ENCODE data around the gene PLEKHM2. TPM values are rescaled to one million over a fixed set of nuclear protein-coding genes. Genes with fewer than 3 reads are reported as not detected.

The PLEKHM2 gene
- total RNA-seq, 2 experiments from 2014 or later = 55.4 to 58.8 TPM

DNA sequence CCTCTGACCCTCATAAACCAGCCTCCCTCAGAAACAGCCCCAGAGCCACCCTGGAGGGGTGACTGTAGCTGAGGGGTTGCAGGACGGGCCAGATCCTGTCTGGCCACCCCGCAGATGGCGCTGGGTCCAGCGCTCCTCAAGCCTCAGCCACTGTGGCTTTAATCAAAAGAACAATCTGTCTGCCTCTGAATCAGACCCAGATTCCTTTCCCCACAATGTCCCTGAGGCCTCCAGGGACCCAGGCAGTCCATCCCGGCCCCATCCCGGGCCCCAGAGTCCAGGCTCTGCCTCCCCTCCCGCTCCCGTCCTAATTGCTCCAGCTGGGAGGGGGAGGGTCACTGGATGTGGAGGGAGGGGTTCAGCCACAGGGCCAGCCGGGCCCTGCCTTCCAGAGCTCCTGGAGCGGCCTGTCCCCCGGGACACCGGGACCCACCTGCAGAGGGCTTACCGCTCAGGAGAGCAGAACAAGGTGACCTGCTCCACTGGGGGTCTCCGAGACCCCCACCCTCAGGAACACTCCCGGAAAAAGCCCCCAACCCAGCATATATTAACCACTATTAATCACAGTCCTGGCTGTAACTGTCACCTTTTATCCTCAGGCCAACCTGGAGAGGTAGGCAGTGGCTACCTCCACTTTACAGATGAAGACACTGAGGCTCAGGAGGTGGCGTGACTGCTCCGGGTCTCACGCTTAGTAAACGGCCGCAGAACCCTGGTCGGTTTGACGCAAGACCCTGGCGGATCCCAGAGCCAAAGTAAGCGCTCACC, 73.6 kb downstream of the PLEKHM2 start:
- H3K27ac Mint-ChIP-seq = no peak overlapping the region
- peaks cover 55% of the 10 kb centered on the region for H3K27me3 Mint-ChIP-seq
- no peaks in the 10 kb centered on the region for H3K9me3 Mint-ChIP-seq
- CTCF ChIA-PET = no interaction called here
- no peaks in the 10 kb centered on the region for H3K36me3 Mint-ChIP-seq (ENCODE audit: low read depth)
- DNase-seq = no peak
- peaks cover 11% of the 10 kb centered on the region for H3K4me1 Mint-ChIP-seq
- H3K4me3 Mint-ChIP-seq = no peak overlapping the region
- POLR2A ChIA-PET = no interaction called here

DNA sequence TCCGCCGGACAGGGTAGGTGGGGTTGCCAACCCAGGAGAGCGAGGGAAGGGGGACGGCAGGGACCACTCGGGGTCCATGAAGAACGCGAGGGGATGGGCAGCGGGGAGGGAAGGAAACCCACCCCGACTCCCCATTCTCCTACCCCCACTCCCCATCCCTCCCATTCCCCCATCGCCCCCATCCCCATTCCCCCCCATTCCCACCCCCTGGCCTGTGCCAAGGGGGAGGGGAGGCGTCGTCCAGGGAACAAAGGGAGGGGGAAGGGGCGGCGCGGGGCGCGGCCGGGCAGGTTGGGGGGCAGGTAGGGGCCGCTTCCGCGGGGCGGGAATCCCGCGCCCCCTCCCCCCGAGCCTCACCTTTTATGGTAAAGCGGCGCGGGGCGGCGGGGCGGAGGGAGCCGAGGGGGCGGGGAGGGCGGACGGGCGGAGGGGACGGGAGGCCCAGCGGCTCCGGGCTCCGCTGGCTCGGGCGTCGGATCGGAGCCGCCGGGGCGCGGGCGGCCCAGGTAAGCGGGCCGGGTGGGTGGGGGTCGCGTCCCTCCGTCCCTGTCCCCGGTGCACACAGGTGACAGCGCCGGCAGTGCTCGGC, 74.3 kb downstream of the PLEKHM2 start, which contains the start of gene FBLIM1:
FBLIM1 (plus strand) TSS at position 453 of the 589 bp plus-strand sequence. CDS start 6,189 bp downstream, outside the sequence.
- Mint-ChIP-seq H3K4me1 (peaks cover 11% of the 10 kb centered on the region), H3K4me3 (no peak within 1 kb of the TSS), H3K9me3 (no peaks in the 10 kb centered on the region), H3K27ac (no peak within 1 kb of the TSS), H3K36me3 (ENCODE audit: low read depth) (no peaks in the 10 kb centered on the region), H3K27me3 (peaks cover 55% of the 10 kb centered on the region)
- ChIA-PET POLR2A (no interaction called here), CTCF (no interaction called here)
- no peak for DNase-seq

DNA sequence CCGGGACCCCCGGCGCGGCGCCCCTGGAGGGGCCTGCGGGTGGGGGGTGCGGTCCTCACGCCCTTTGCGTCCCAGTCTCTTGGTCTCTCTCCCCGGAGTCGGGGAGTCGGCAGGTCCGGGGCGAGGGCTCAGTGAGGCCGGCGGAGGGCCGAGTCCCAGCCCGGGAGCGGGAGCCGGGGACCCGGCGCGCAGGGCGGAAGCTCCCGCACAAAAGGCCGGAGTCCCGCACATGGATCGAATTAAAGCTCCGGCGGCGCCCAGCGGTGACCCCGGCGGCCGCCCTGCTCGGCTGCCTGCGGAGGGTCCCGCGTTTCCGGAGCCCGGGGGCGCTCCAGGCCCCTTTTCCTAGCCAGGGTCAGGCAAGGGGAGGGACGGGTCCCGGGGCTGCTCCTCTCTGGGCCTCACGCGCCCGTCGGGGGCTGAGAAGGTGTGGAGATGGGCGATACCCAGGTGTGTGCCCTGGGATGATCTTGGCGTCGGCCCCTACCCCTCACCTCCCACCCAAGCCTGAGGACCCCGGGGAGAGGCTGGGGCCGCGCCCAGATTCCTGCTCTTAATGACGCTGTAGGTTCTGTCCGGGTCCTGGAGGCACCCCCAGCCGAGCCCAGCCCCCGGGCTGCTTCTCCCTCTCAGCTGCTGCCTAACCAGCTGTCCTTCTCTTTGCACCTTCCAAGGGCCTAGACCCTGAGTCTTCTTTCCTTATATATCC, 75.0 kb downstream of the PLEKHM2 start:
- no peak for DNase-seq
- ChIA-PET POLR2A (no interaction called here), CTCF (no interaction called here)
- no peak overlapping the region for H3K4me3 Mint-ChIP-seq
- H3K27ac Mint-ChIP-seq = no peak overlapping the region
- peaks cover 11% of the 10 kb centered on the region for H3K4me1 Mint-ChIP-seq
- no peaks in the 10 kb centered on the region for H3K36me3 Mint-ChIP-seq (ENCODE audit: low read depth)
- no peaks in the 10 kb centered on the region for H3K9me3 Mint-ChIP-seq
- H3K27me3 Mint-ChIP-seq = peaks cover 57% of the 10 kb centered on the region

DNA sequence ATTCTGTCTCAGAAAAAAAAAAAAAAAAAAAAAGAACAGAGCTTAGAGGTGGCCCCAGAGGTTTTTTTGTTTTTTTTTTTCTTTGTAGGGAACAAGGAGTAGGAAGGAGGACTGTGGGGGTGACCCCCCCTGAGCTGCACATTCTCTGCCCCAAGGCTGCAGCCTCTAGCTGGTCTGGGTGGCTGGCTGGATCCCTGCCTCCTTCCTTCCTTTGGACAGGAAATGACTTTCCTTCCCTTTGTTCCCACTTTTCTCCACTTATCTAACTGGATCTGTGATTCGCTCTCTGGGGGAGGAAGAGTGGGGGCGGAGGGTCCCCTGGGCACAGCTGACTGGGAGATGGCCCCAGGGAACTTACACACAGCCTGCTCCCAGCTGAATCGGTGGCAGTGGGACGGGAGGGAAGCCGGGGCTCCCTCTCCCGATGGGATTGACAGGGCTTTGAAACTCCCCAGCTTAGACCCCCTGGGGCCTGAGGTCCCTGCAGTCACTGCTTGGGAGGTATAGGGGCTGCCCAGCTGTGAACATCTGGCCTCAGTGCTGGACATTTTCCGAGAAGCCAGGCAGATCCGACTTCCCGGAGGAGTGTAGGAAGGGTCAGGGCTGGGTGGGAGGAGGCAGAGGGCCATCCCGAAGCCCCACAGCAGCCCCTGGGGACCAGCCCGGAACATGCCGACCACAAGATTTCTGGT, 76.5 kb downstream of the PLEKHM2 start:
- ChIA-PET CTCF (no interaction called here), POLR2A (no interaction called here)
- Mint-ChIP-seq H3K9me3 (no peaks in the 10 kb centered on the region), H3K4me3 (no peak overlapping the region), H3K36me3 (ENCODE audit: low read depth) (no peaks in the 10 kb centered on the region), H3K27me3 (peaks cover 52% of the 10 kb centered on the region), H3K27ac (no peak overlapping the region), H3K4me1 (peaks cover 10% of the 10 kb centered on the region)
- DNase-seq = no peak

DNA sequence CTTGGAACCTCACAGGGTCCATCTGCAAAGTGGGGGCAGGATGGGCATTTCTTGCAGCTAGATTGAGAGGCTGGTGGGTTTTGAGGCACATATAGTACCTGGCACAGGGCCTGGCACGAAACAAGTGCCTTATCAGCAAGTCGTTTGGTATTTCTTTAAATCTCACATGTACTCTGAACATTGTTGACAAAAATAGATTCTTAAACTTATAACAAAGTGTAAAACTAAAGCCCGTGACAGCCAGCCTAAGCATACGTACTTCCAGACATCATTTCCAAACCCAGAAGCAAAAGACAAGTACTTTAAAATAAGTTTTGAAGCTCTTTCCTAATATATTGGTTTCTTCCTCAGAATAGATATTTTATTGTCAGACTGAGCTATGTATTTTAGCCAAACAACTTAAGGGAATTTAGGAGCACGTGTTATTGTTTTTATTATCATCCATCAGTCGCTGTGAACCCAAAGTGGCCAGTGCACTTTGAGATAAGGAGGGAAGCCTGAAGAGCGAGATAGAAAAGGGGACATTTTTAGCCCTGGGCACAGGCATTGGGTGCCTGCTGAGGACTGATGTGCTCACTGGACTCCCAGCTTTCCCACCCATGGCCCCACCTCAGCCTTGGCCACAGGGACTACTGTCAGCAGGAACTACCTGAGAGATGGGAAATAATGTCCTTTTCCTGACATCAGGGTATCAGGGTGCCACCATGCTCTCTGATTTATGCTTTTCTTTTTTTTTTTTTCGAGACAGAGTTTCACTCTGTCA, 77.4 kb downstream of the PLEKHM2 start:
- no peak for DNase-seq
- CTCF ChIA-PET = no interaction called here
- Mint-ChIP-seq H3K27me3 (peaks cover 46% of the 10 kb centered on the region), H3K27ac (no peak overlapping the region), H3K36me3 (ENCODE audit: low read depth) (no peaks in the 10 kb centered on the region), H3K9me3 (no peaks in the 10 kb centered on the region), H3K4me3 (no peak overlapping the region), H3K4me1 (peaks cover 5% of the 10 kb centered on the region)
- POLR2A ChIA-PET = no interaction called here

DNA sequence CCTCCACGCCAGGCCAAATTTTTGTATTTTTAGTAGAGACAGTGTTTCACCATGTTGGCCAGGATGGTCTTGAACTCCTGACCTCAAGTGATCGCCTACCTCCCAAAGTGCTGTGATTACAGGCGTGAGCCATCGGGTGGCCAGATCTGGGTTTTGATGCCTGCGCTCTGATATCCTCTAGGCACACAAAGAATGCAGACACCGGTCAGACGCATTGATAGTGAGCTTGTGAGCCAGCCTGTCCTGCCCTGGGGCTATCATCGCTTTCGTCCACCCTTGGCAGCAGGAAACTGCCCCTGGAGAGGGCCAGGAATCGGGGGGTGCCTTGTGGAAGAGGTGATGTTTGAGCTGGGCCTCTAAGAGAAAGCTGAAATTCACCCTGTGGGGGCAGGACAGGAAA, 78.4 kb downstream of the PLEKHM2 start:
- ChIA-PET CTCF (interaction anchor here (0.8 kb wide), 1 partner anchor 23 kb away, joined by 4 read pairs; no protein-coding TSS in a partner anchor), POLR2A (no interaction called here)
- H3K4me3 Mint-ChIP-seq = no peak overlapping the region
- DNase-seq = no peak
- peaks cover 36% of the 10 kb centered on the region for H3K27me3 Mint-ChIP-seq
- H3K4me1 Mint-ChIP-seq = peaks cover 2% of the 10 kb centered on the region
- H3K36me3 Mint-ChIP-seq (ENCODE audit: low read depth) = no peaks in the 10 kb centered on the region
- no peak overlapping the region for H3K27ac Mint-ChIP-seq
- no peaks in the 10 kb centered on the region for H3K9me3 Mint-ChIP-seq

DNA sequence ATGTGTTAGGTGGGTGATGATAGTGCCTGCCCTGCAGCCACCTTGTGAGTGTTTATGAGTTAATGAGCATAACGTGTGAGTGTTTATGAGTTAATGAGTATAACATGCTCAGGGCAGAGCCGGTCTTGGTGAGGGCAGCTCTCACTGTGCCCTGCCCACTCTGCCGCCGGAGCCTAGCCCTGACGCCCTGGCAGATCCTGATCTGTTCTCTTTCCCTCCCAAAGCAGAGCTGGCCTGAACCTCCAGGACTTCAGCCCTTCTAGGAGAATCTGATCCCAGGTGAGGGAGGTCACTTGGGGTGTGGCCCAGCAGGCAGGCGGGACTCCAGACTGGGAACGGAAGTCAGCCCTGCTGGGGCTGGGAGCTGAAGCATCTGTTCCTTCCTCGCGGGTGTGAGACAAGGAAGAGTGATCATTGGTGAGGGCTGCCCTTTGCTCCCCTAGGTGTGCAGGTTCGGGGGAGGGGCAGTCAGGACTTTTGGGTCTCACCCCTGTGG, 80.2 kb downstream of the PLEKHM2 start:
- DNase-seq = no peak
- Mint-ChIP-seq H3K36me3 (ENCODE audit: low read depth) (no peaks in the 10 kb centered on the region), H3K9me3 (no peaks in the 10 kb centered on the region), H3K4me3 (no peak overlapping the region), H3K27me3 (peaks cover 29% of the 10 kb centered on the region), H3K4me1 (no peaks in the 10 kb centered on the region), H3K27ac (no peak overlapping the region)
- ChIA-PET CTCF (no interaction called here), POLR2A (no interaction called here)

DNA sequence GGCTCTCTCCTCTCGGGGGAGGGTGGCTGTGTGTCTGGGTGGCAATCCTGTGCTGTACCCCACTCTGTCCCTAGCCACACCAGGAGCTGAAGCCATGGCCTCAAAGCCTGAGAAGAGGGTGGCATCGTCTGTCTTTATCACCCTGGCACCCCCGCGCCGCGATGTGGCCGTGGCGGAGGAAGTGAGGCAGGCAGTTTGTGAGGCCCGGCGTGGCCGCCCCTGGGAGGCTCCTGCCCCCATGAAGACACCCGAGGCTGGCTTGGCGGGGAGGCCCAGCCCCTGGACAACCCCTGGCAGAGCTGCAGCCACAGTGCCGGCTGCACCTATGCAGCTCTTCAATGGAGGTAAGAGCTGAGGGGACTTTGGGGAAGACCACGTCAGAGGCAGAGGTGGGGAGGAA, 80.8 kb downstream of the PLEKHM2 start:
- POLR2A ChIA-PET = no interaction called here

DNA sequence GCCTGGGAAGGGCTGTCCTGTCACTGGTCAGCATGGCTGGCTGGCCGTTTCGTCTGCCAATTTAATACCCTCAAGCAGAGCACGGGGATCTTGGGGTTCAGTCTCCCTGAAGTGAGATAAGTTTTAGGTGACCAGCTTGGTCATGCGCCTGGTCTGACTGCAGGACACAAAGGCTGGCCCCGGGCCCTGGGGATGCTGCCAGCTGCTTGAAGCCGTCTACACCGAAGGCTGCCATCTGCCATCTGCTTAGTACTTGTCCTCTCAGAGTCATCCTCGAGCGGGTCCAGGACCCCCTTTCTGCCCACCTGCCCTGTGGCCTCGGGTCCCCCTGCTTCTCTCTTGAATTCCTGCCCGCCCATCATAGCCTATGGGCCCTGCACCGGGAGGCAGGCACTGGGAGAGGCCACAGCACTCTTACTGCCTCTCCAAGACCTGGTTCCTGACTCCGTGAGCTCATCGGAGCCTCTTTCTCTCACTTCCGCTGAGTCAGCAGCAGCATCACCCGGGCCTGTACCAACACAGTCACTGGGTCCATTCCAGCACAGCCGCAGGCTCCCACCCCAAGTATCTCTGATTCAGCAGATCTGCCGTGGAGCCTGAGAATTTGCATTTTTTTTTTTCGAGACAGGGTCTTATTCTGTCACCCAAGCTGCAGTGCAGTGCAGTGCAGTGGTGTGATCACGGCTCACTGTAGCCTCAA, 81.5 kb downstream of the PLEKHM2 start:
- DNase-seq = no peak
- H3K4me3 Mint-ChIP-seq = no peak overlapping the region
- no peaks in the 10 kb centered on the region for H3K9me3 Mint-ChIP-seq
- H3K36me3 Mint-ChIP-seq (ENCODE audit: low read depth) = no peaks in the 10 kb centered on the region
- H3K4me1 Mint-ChIP-seq = no peaks in the 10 kb centered on the region
- H3K27me3 Mint-ChIP-seq = peaks cover 20% of the 10 kb centered on the region
- ChIA-PET POLR2A (interaction anchor here (0.7 kb wide), 1 partner anchor 470 kb away, joined by 3 read pairs; no protein-coding TSS in a partner anchor), CTCF (interaction anchor here (0.8 kb wide), 1 partner anchor 50 kb away, joined by 5 read pairs; no protein-coding TSS in a partner anchor)
- no peak overlapping the region for H3K27ac Mint-ChIP-seq

More for the DNA sequence above, 80.8 kb downstream of the PLEKHM2 start:
- Mint-ChIP-seq H3K36me3 (ENCODE audit: low read depth) (no peaks in the 10 kb centered on the region), H3K27ac (no peak overlapping the region), H3K9me3 (no peaks in the 10 kb centered on the region), H3K4me1 (no peaks in the 10 kb centered on the region), H3K4me3 (no peak overlapping the region), H3K27me3 (peaks cover 24% of the 10 kb centered on the region)
- no peak for DNase-seq
- CTCF ChIA-PET = no interaction called here

DNA sequence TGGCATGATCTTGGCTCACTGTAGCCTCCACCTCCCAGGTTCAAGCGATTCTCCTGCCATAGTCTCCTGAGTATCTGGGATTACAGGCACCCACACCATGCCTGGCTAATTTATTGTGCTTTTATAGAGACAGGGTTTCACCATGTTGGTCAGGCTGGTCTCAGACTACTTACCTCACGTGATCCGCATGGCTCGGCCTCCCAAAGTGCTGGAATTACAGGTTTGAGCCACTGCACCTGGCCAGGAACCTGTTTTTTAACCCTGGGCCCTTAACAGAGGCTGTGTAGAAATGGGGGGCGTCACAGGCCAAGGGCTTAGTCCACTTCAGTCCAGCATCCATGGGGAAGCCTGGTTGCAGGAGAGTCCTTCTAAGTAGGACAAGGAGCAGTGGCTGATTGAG, 83.8 kb downstream of the PLEKHM2 start:
- Mint-ChIP-seq H3K4me1 (no peaks in the 10 kb centered on the region), H3K36me3 (ENCODE audit: low read depth) (no peaks in the 10 kb centered on the region), H3K27me3 (peaks cover 12% of the 10 kb centered on the region), H3K9me3 (no peaks in the 10 kb centered on the region), H3K27ac (no peak overlapping the region), H3K4me3 (no peak overlapping the region)
- POLR2A ChIA-PET = no interaction called here
- DNase-seq = no peak
- CTCF ChIA-PET = no interaction called here

DNA sequence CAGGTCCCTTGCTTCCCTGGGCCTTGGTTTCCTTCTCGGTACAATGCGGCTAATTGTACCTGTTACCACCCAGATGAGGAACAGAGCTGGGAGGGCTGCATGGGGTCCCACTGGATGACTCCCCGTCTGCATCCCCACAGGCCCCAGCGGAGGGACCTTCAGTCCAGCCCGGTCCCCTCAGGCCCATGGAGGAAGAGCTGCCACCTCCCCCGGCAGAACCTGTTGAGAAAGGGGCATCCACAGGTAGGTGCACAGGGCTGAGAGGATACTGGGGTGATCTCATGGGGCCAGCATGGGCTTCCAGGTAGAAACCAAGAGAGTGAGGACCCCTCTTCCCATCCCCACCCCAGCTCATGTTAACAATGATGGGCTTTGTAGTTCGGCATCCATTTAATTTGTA, 84.3 kb downstream of the PLEKHM2 start:
- Mint-ChIP-seq H3K4me3 (no peak overlapping the region), H3K9me3 (no peaks in the 10 kb centered on the region), H3K4me1 (no peaks in the 10 kb centered on the region), H3K27ac (no peak overlapping the region), H3K36me3 (ENCODE audit: low read depth) (no peaks in the 10 kb centered on the region), H3K27me3 (peaks cover 12% of the 10 kb centered on the region)
- CTCF ChIA-PET = interaction anchor here (1.0 kb wide), 1 partner anchor 23 kb away, joined by 3 read pairs; no protein-coding TSS in a partner anchor
- POLR2A ChIA-PET = no interaction called here
- DNase-seq = no peak

DNA sequence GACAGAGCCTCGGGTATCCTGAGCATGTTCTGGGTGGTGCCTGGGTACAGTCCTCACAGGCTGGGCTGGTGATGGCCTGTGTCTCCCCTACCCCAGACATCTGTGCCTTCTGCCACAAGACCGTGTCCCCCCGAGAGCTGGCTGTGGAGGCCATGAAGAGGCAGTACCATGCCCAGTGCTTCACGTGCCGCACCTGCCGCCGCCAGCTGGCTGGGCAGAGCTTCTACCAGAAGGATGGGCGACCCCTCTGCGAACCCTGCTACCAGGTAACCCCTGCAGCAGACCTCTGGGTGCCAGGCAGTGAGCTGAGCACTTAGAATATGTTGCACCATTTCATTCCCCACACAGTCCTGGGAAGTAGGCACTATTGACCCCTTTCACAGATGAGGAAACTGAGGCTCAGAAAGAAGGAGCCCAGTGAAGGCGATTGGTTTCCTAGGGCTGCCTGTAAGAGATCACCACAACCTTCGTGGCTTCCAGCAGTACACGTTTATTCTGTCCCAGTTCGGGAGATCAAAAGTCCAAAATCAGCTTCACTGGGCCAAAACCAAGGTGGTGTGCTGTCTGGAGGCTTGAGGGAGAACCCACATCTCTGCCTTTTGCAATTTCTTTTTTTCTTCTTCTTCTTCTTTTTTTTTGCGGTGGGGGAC, 86.3 kb downstream of the PLEKHM2 start:
- Mint-ChIP-seq H3K36me3 (ENCODE audit: low read depth) (no peaks in the 10 kb centered on the region), H3K27me3 (peaks cover 8% of the 10 kb centered on the region), H3K4me1 (no peaks in the 10 kb centered on the region), H3K27ac (no peak overlapping the region), H3K4me3 (no peak overlapping the region), H3K9me3 (no peaks in the 10 kb centered on the region)
- no peak for DNase-seq
- POLR2A ChIA-PET = no interaction called here
- CTCF ChIA-PET = no interaction called here

All from activated CD4-positive, alpha-beta memory T cell treated with anti-CD3 and anti-CD28 coated beads, Interleukin-2, amount 10 ng/mL, durations not matched to agents 7 days and 5 days (primary cell).